ENCODE data around the gene MALSU1. TPM values are rescaled to one million over a fixed set of nuclear protein-coding genes. Genes with fewer than 3 reads are reported as not detected.

The MALSU1 gene
- total RNA-seq, 4 donors from 2014 or later = 43.0 to 86.7 (median 63.3) TPM

GRCh38 chr7:23261843-23262452 lies 37.2 kb upstream of the MALSU1 start:
- WGBS, 2 donors (ENCODE audit: low coverage in 1 of 2) = 4 to 10% methylated on average over 7 of the region's 7 CpGs
- Histone ChIP-seq H3K36me3 (peaks cover 0 to 42% of the 10 kb centered on the region in 2 donors), H3K4me3 (no peak overlapping the region), H3K27me3 (no peaks in the 10 kb centered on the region), H3K9me3 (no peaks in the 10 kb centered on the region), H3K27ac (no peak overlapping the region), H3K4me1 (no peaks in the 10 kb centered on the region)
- no peak for TF ChIP-seq POLR2AphosphoS5 (IDR thresholded peaks at IDR 0.05)
- TF ChIP-seq POLR2A (IDR thresholded peaks at IDR 0.05) = no peak
- TF ChIP-seq EP300 (IDR thresholded peaks at IDR 0.05) = no peak
- TF ChIP-seq CTCF (IDR thresholded peaks at IDR 0.05) = peak; percentile 48 to 70 (median 56)
- peak; percentile 78 for ATAC-seq

DNA sequence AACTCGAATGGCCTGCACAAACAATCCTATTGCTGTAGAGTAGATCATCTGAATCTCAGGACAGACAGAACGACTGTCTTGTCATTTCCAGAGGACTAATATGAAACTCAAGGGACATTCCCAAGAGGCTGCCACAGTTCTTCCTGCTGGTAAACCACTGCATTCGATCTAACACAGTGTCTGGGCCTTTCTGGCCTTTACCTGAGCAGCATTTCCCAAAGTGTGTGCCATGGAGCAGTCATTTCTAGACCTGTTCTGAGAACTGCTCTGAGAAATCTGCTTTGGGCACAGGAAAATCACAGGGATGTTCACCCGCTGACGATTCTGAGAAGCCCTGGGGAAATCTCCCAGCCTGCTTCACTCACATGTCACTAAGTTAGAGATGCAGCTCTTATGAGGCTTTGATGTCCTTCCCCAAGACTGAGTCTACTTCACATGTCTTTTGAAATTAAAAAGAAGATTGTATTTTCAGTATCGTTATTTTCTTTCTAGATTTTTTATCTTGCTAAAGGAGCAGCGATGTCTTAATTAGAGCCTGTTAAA lies 34.2 kb upstream of the MALSU1 start:
- no peak for TF ChIP-seq POLR2AphosphoS5 (IDR thresholded peaks at IDR 0.05)

DNA sequence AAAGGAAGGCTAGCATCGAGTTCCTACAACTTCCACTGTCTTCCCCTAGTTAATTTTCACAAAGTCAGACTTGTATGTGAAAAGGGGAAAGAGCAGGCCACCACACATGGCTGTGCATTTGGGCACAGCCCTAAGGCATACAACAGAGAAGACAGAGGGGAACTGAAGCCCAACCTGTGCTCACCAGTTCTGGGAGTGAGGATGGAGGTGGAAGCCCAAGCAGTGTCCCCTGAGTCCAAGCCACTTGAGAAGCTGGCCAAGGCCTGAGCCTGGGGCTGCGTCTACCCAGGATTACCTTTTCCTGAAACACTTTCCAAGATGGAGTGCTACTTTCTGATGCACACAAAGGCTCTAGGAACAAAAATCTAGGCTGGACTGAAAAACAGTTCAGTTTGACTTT lies 32.2 kb upstream of the MALSU1 start:
- WGBS, 2 donors (ENCODE audit: low coverage in 1 of 2) = 68 to 80% methylated on average over 1 to 2 of the region's 2 CpGs
- no peak for ATAC-seq
- peaks cover 0 to 56% of the 10 kb centered on the region in 2 donors for H3K36me3 ChIP-seq

More for the DNA sequence above, 34.2 kb upstream of the MALSU1 start:
- 65 to 84% methylated on average over 5 to 6 of the region's 7 CpGs for WGBS, 2 donors (ENCODE audit: low coverage in 1 of 2)
- Histone ChIP-seq H3K4me1 (no peaks in the 10 kb centered on the region), H3K27ac (no peak overlapping the region), H3K27me3 (no peaks in the 10 kb centered on the region), H3K4me3 (no peak overlapping the region), H3K36me3 (peaks cover 0 to 50% of the 10 kb centered on the region in 2 donors), H3K9me3 (no peaks in the 10 kb centered on the region)
- no peak for ATAC-seq

GRCh38 chr7:23267357-23267756 lies 31.8 kb upstream of the MALSU1 start:
- H3K27ac ChIP-seq = no peak overlapping the region
- no peak overlapping the region for H3K4me3 ChIP-seq
- no peaks in the 10 kb centered on the region for H3K4me1 ChIP-seq
- ATAC-seq = no peak
- WGBS, 2 donors (ENCODE audit: low coverage in 1 of 2) = 94 to 100% methylated on average over 2 of the region's 2 CpGs
- TF ChIP-seq EP300 (IDR thresholded peaks at IDR 0.05) (no peak), POLR2AphosphoS5 (IDR thresholded peaks at IDR 0.05) (no peak), POLR2A (IDR thresholded peaks at IDR 0.05) (no peak), CTCF (IDR thresholded peaks at IDR 0.05) (no peak)
- H3K27me3 ChIP-seq = peaks cover 6% of the 10 kb centered on the region
- H3K36me3 ChIP-seq = peaks cover 0 to 57% of the 10 kb centered on the region in 2 donors
- no peaks in the 10 kb centered on the region for H3K9me3 ChIP-seq

More for the DNA sequence above, 32.2 kb upstream of the MALSU1 start:
- peaks cover 2% of the 10 kb centered on the region for H3K27me3 ChIP-seq
- no peak overlapping the region for H3K4me3 ChIP-seq
- no peak overlapping the region for H3K27ac ChIP-seq
- TF ChIP-seq POLR2A (IDR thresholded peaks at IDR 0.05) = no peak
- TF ChIP-seq POLR2AphosphoS5 (IDR thresholded peaks at IDR 0.05) = no peak
- no peak for TF ChIP-seq EP300 (IDR thresholded peaks at IDR 0.05)
- no peak for TF ChIP-seq CTCF (IDR thresholded peaks at IDR 0.05)
- no peaks in the 10 kb centered on the region for H3K4me1 ChIP-seq
- no peaks in the 10 kb centered on the region for H3K9me3 ChIP-seq

GRCh38 chr7:23268167-23268566 lies 31.0 kb upstream of the MALSU1 start:
- WGBS, 2 donors (ENCODE audit: low coverage in 1 of 2) = 96 to 100% methylated on average over 2 of the region's 2 CpGs
- no peak overlapping the region for H3K4me3 ChIP-seq
- no peaks in the 10 kb centered on the region for H3K9me3 ChIP-seq
- no peak overlapping the region for H3K27ac ChIP-seq
- H3K36me3 ChIP-seq = peaks cover 0 to 57% of the 10 kb centered on the region in 2 donors
- H3K27me3 ChIP-seq = peaks cover 6% of the 10 kb centered on the region
- ATAC-seq = no peak
- TF ChIP-seq POLR2A (IDR thresholded peaks at IDR 0.05) (no peak), POLR2AphosphoS5 (IDR thresholded peaks at IDR 0.05) (no peak), CTCF (IDR thresholded peaks at IDR 0.05) (no peak), EP300 (IDR thresholded peaks at IDR 0.05) (no peak)
- no peaks in the 10 kb centered on the region for H3K4me1 ChIP-seq

Measured in gastroesophageal sphincter (tissue), 4 donors.